Small intestine (tissue), 7 donors: ENCODE measurements around the gene JUNB. TPM values are rescaled to one million over a fixed set of nuclear protein-coding genes. Genes with fewer than 3 reads are reported as not detected.

ENCODE experiments used
- DNase-seq, 2 donors: peaks; one replicate each; pipeline versions ENCODE4 v3.0.0 to v3.0.0-alpha.2; 2013
- FAIRE-seq: peaks from 2 replicates; lab custom pipeline; 2012; peaks lifted over from hg19 to GRCh38; lab: Jason Lieb, UNC
- H3K27ac ChIP-seq, 3 donors: one replicate each; pipeline ENCODE4 v1.5.1; 2013; ENCODE audit warnings: low read length in 2 of 3, mild to moderate bottlenecking in 2 of 3, control low read depth in 1 of 3, inconsistent platforms in 1 of 3, low read depth in 1 of 3, moderate library complexity in 1 of 3
- H3K27me3 ChIP-seq, 3 donors: one replicate each; pipeline ENCODE4 v1.6.1; 2013; ENCODE audit warnings: low read length in 3 of 3, inconsistent platforms in 1 of 3; ENCODE audit not compliant: control insufficient read depth in 3 of 3, insufficient read depth in 3 of 3
- H3K36me3 ChIP-seq, 3 donors: one replicate each; pipeline ENCODE4 v1.6.1; 2013; ENCODE audit warnings: low read length in 3 of 3, inconsistent platforms in 1 of 3, low read depth in 1 of 3, mild to moderate bottlenecking in 1 of 3, moderate library complexity in 1 of 3; ENCODE audit not compliant: control insufficient read depth in 3 of 3, insufficient read depth in 2 of 3
- H3K4me1 ChIP-seq, 3 donors: one replicate each; pipeline ENCODE4 v1.6.1; 2013; ENCODE audit warnings: low read length in 2 of 3, inconsistent platforms in 1 of 3, low read depth in 1 of 3, mild to moderate bottlenecking in 1 of 3, moderate library complexity in 1 of 3; ENCODE audit not compliant: control insufficient read depth in 3 of 3, insufficient read depth in 2 of 3
- H3K4me3 ChIP-seq, 3 donors: one replicate each; pipeline ENCODE4 v1.5.1; 2013; ENCODE audit warnings: low read length in 3 of 3, control low read depth in 1 of 3, inconsistent platforms in 1 of 3, low read depth in 1 of 3, mild to moderate bottlenecking in 1 of 3, moderate library complexity in 1 of 3
- H3K9me3 ChIP-seq, 2 donors: one replicate each; pipeline ENCODE4 v1.6.1; 2013; ENCODE audit warnings: low read depth in 1 of 2, low read length in 1 of 2; ENCODE audit not compliant: control insufficient read depth in 2 of 2, insufficient read depth in 1 of 2
- WGBS, 3 donors: extraction: QIAGEN DNeasy Blood & Tissue Kit; methylation state at CpG; one replicate each; pipeline ENCODE4 v1.1.7; 2013; 5-methylcytosine and 5-hydroxymethylcytosine counted together
- polyA plus RNA-seq, 4 donors: library from polyadenylated mRNA; stranded (reverse) in 3 of 4; unstranded in 1 of 4; fragments of 200-250 nt in 3 of 4; fragments of 120-200 nt in 1 of 4; gene quantifications; one replicate each; pipeline versions ENCODE4 v1.2.1 to v1.2.3, GENCODE V29; 2013
- donor health status: healthy with polysubstance abuse.
- donor health status: control.
- donor health status: control.
- donor health status: Bipolar disorder and iron deficiency.
- donor health status: healthy.

The JUNB gene
- polyA plus RNA-seq, 4 donors = 44.7 to 234 (median 135) TPM

DNA sequence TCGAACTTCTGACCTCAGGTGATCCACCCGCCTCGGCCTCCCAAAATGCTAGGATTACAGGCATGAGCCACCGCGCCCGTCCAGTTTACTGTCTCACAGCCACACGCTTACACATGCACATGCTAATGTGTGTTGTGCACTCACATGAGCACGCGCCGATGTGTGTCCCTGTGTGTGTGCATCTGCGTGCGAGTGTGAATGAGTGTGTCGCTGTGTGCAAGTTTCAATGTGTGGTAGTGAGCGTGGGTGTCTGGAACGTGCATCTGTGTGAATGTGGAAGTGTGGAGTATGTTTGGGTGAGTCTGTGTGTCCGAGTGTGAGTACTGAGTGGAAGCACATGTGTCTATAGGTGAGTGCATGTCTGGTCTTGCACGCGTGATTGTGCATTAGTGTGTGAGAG is 51.2 kb downstream of the JUNB start:
- peaks cover 3 to 72% (median 32%) of the 10 kb centered on the region in 3 donors for H3K27me3 ChIP-seq
- H3K27ac ChIP-seq = no peak overlapping the region
- no peak overlapping the region for H3K4me3 ChIP-seq
- H3K36me3 ChIP-seq = no peaks in the 10 kb centered on the region
- H3K4me1 ChIP-seq = peaks cover 0 to 12% (median 0%) of the 10 kb centered on the region in 3 donors
- FAIRE-seq (no peak), DNase-seq (no peak)
- WGBS, 3 donors = 91 to 92% (median 91%) methylated on average over 18 of the region's 18 CpGs
- no peaks in the 10 kb centered on the region for H3K9me3 ChIP-seq

Other genes starting within 250 kb of the JUNB start
- 10 to 100 TPM in 2 of 4 donors, 1 to 10 TPM in 2; 6.5 to 14.9 (median 11.3) TPM for gene ZNF564, start 240.0 kb upstream of the JUNB start, polyA plus RNA-seq
- 1 to 10 TPM in 2 of 4 donors, under 1 TPM in 1, not detected in 1; 0.45 to 3.0 (median 1.0) TPM for gene ZNF490, start 180.7 kb upstream of the JUNB start, polyA plus RNA-seq
- gene ZNF791, start 180.6 kb upstream of the JUNB start, polyA plus RNA-seq = 10 to 100 TPM in 1 of 4 donors, 1 to 10 TPM in 3; 4.7 to 17.7 (median 5.8) TPM
- gene MAN2B1, start 124.7 kb upstream of the JUNB start, polyA plus RNA-seq = 10 to 100 TPM; 42.7 to 64.8 (median 51.0) TPM
- 10 to 100 TPM; 10.9 to 23.8 (median 19.9) TPM for gene WDR83, start 124.7 kb upstream of the JUNB start, polyA plus RNA-seq
- 10 to 100 TPM; 61.5 to 96.9 (median 66.8) TPM for gene DHPS, start 109.6 kb upstream of the JUNB start, polyA plus RNA-seq
- gene GNG14, start 103.5 kb upstream of the JUNB start, polyA plus RNA-seq = not detected
- 10 to 100 TPM in 1 of 4 donors, 1 to 10 TPM in 3; 4.5 to 11.8 (median 7.2) TPM for gene FBXW9, start 94.9 kb upstream of the JUNB start, polyA plus RNA-seq
- 10 to 100 TPM in 3 of 4 donors, 1 to 10 TPM in 1; 9.8 to 41.3 (median 19.7) TPM for gene TNPO2, start 67.6 kb upstream of the JUNB start, polyA plus RNA-seq
- gene TRIR, start 56.8 kb upstream of the JUNB start, polyA plus RNA-seq = 100 to 1,000 TPM; 210 to 376 (median 282) TPM
- gene GET3, start 54.0 kb upstream of the JUNB start, polyA plus RNA-seq = 10 to 100 TPM; 62.1 to 85.4 (median 69.8) TPM
- 1 to 10 TPM in 1 of 4 donors, under 1 TPM in 2, not detected in 1; 0.10 to 3.4 (median 0.16) TPM for gene BEST2, start 39.7 kb upstream of the JUNB start, polyA plus RNA-seq
- 100 to 1,000 TPM in 3 of 4 donors, 10 to 100 TPM in 1; 61.8 to 206 (median 167) TPM for gene HOOK2, start 15.9 kb upstream of the JUNB start, polyA plus RNA-seq
- gene PRDX2, start 10.3 kb downstream of the JUNB start, polyA plus RNA-seq = 100 to 1,000 TPM; 285 to 523 (median 416) TPM
- gene THSD8, start 10.6 kb downstream of the JUNB start, polyA plus RNA-seq = 1 to 10 TPM in 3 of 4 donors, not detected in 1; 2.9 to 4.0 (median 3.1) TPM
- 10 to 100 TPM in 2 of 4 donors, 1 to 10 TPM in 2; 3.1 to 22.3 (median 12.8) TPM for gene RNASEH2A, start 15.1 kb downstream of the JUNB start, polyA plus RNA-seq
- 1 to 10 TPM in 1 of 4 donors, under 1 TPM in 2, not detected in 1; 0.64 to 1.7 (median 0.67) TPM for gene RTBDN, start 43.1 kb downstream of the JUNB start, polyA plus RNA-seq
- gene MAST1, start 47.0 kb downstream of the JUNB start, polyA plus RNA-seq = 1 to 10 TPM in 2 of 4 donors, under 1 TPM in 2; 0.54 to 3.3 (median 0.95) TPM
- 10 to 100 TPM in 2 of 4 donors, 1 to 10 TPM in 2; 6.5 to 43.1 (median 9.3) TPM for gene DNASE2, start 90.0 kb downstream of the JUNB start, polyA plus RNA-seq
- under 1 TPM in 2 of 4 donors, not detected in 2; 0.09 to 0.13 TPM for gene KLF1, start 95.7 kb downstream of the JUNB start, polyA plus RNA-seq
- 10 to 100 TPM; 24.8 to 38.9 (median 28.3) TPM for gene GCDH, start 99.7 kb downstream of the JUNB start, polyA plus RNA-seq
- gene SYCE2, start 127.8 kb downstream of the JUNB start, polyA plus RNA-seq = 1 to 10 TPM in 1 of 4 donors, under 1 TPM in 1, not detected in 2; 0.18 to 1.2 TPM
- gene FARSA, start 142.2 kb downstream of the JUNB start, polyA plus RNA-seq = 10 to 100 TPM; 32.4 to 74.4 (median 48.9) TPM
- gene CALR, start 147.1 kb downstream of the JUNB start, polyA plus RNA-seq = 100 to 1,000 TPM; 117 to 803 (median 435) TPM
- 100 to 1,000 TPM in 1 of 4 donors, 10 to 100 TPM in 3; 93.0 to 114 (median 98.4) TPM for gene RAD23A, start 154.4 kb downstream of the JUNB start, polyA plus RNA-seq
- gene GADD45GIP1, start 165.7 kb downstream of the JUNB start, polyA plus RNA-seq = 10 to 100 TPM; 27.0 to 42.2 (median 36.1) TPM
- gene DAND5, start 178.1 kb downstream of the JUNB start, polyA plus RNA-seq = under 1 TPM in 2 of 4 donors, not detected in 2; 0.12 to 0.16 TPM
- 10 to 100 TPM in 2 of 4 donors, 1 to 10 TPM in 2; 2.9 to 31.4 (median 10.0) TPM for gene NFIX, start 204.0 kb downstream of the JUNB start, polyA plus RNA-seq